HCT116 (cell line): ENCODE data around the gene GRIFIN. TPM values are rescaled to one million over a fixed set of nuclear protein-coding genes. Genes with fewer than 3 reads are reported as not detected.

Experiments
- ATAC-seq: fragments of 200-7000 bp; cut with Tn5 transposase; 2 replicates; pipeline ENCODE4 v1.9.1; 2020; ENCODE audit warnings: mild to moderate bottlenecking, moderate library complexity
- BruUV-seq: library from RNA; stranded (reverse); fragments of 400-500 nt; replicated peaks from 2 replicates; lab custom pipeline; 2021; lab: Mats Ljungman, UMichigan
- CTCF ChIA-PET: fragments of 300-600 bp; sonication (Branson Sonifier 250); formaldehyde crosslinking; loops from one replicate; lab custom pipeline; 2021; ENCODE audit warnings: antibody characterized with exemption; lab: Charles Lee
- POLR2A ChIA-PET: fragments of 300-600, 350-600 bp; sonication (Branson Sonifier 250); formaldehyde crosslinking; loops from one replicate; lab custom pipeline; 2021; ENCODE audit warnings: antibody characterized with exemption; lab: Charles Lee
- RAD21 ChIA-PET, 2 experiments: fragments of 300-600 bp; sonication (Branson Sonifier 250); formaldehyde crosslinking; loops; one replicate each; lab custom pipeline; 2023; ENCODE audit warnings: low total read pairs in 2 of 2; ENCODE audit not compliant: uncharacterized antibody in 2 of 2, unreplicated experiment in 2 of 2, low non-redundant PET in 1 of 2; lab: Charles Lee
- DNase-seq: peaks from one replicate; pipeline ENCODE4 v3.0.0-alpha.2; 2010; ENCODE audit warnings: low read depth, low spot score
- H2AFZ ChIP-seq: fragments of 200-600 bp; shearing (Covaris generic), sonication (generic); 2 replicates; pipeline ENCODE4 v1.6.1; 2017; ENCODE audit warnings: low read depth, mixed run types, mixed read lengths, antibody characterized with exemption, low read length; ENCODE audit not compliant: poor library complexity, severe bottlenecking
- H3K27ac ChIP-seq: 2 replicates; pipeline ENCODE4 v1.5.1; 2012; ENCODE audit warnings: low read depth, low read length
- H3K27me3 ChIP-seq: fragments of 200-600 bp; sonication (generic); 2 replicates; pipeline ENCODE4 v1.6.1; 2016; ENCODE audit warnings: mixed run types, low read length, mixed read lengths; ENCODE audit not compliant: insufficient read depth
- H3K36me3 ChIP-seq, 2 experiments: fragments of 200-500 bp in 1 of 2; fragments of 200-600 bp in 1 of 2; sonication (Bioruptor generic) in 1 of 2; sonication (generic) in 1 of 2; 2 replicates each; pipeline versions ENCODE4 v1.5.1 to v1.6.1; 2014 to 2016; ENCODE audit warnings: low read length in 2 of 2, inconsistent platforms in 1 of 2, mixed read lengths in 1 of 2, mixed run types in 1 of 2; ENCODE audit not compliant: insufficient read depth in 2 of 2, control insufficient read depth in 1 of 2
- H3K4me1 ChIP-seq, 2 experiments: fragments of 200-600 bp in 1 of 2; sonication (generic) in 1 of 2; 2 replicates each; pipeline versions ENCODE4 v1.5.1 to v1.6.1; 2012 to 2017; ENCODE audit warnings: low read length in 2 of 2, inconsistent platforms in 1 of 2, mild to moderate bottlenecking in 1 of 2, mixed read lengths in 1 of 2, mixed run types in 1 of 2, moderate library complexity in 1 of 2; ENCODE audit not compliant: insufficient read depth in 2 of 2, control insufficient read depth in 1 of 2
- H3K4me2 ChIP-seq: fragments of 200-600 bp; sonication (generic); 2 replicates; pipeline ENCODE4 v1.6.1; 2017; ENCODE audit warnings: mixed run types, low read length, mixed read lengths
- H3K4me3 ChIP-seq, 2 experiments: fragments of 200-600 bp in 1 of 2; sonication (generic) in 1 of 2; replicated peaks in 1 of 2; 2 replicates each; pipeline ENCODE4 v1.5.1; 2011 to 2016; ENCODE audit warnings: low read length in 2 of 2, control low read depth in 1 of 2, low read depth in 1 of 2, mild to moderate bottlenecking in 1 of 2, mixed read lengths in 1 of 2, mixed run types in 1 of 2
- H3K79me2 ChIP-seq: fragments of 200-600 bp; sonication (generic); 2 replicates; pipeline ENCODE4 v1.6.1; 2017; ENCODE audit warnings: mild to moderate bottlenecking, mixed run types, low read length, moderate library complexity, mixed read lengths; ENCODE audit not compliant: insufficient read depth
- H3K9ac ChIP-seq: fragments of 200-600 bp; sonication (generic); 2 replicates; pipeline ENCODE4 v1.6.1; 2016; ENCODE audit warnings: low read length, mixed read lengths
- H3K9me2 ChIP-seq: fragments of 200-600 bp; sonication (generic), shearing (Covaris generic); 2 replicates; pipeline ENCODE4 v1.6.1; 2017; ENCODE audit warnings: mixed run types, mild to moderate bottlenecking, moderate library complexity; ENCODE audit not compliant: insufficient read depth
- H3K9me3 ChIP-seq, 2 experiments: fragments of 200-500 bp in 1 of 2; fragments of 200-600 bp in 1 of 2; sonication (Bioruptor generic) in 1 of 2; sonication (generic) in 1 of 2; 2 replicates each; pipeline ENCODE4 v1.6.1; 2014 to 2017; ENCODE audit warnings: low read length in 2 of 2, mixed read lengths in 2 of 2, inconsistent platforms in 1 of 2, low read depth in 1 of 2, mild to moderate bottlenecking in 1 of 2, mixed run types in 1 of 2, moderate library complexity in 1 of 2; ENCODE audit not compliant: control insufficient read depth in 1 of 2, insufficient read depth in 1 of 2
- H4K20me1 ChIP-seq: fragments of 200-600 bp; sonication (generic), shearing (Covaris generic); 2 replicates; pipeline ENCODE4 v1.6.1; 2017; ENCODE audit warnings: mixed run types, mild to moderate bottlenecking, moderate library complexity; ENCODE audit not compliant: insufficient read depth
- ATF3 ChIP-seq: IDR thresholded peaks from 2 replicates; pipeline ENCODE4 v1.6.1; 2012
- CTCF ChIP-seq, 3 experiments: fragments of 200-600 bp in 1 of 3; sonication (generic) in 1 of 3; IDR thresholded peaks in 2 of 3; conservative IDR thresholded peaks in 1 of 3; 2 replicates each; pipeline ENCODE4 v1.5.1; 2012 to 2017; ENCODE audit warnings: low read depth in 2 of 3, low read length in 2 of 3, antibody characterized with exemption in 1 of 3, borderline replicate concordance in 1 of 3, control low read depth in 1 of 3, mild to moderate bottlenecking in 1 of 3, mixed read lengths in 1 of 3, mixed run types in 1 of 3, moderate library complexity in 1 of 3; ENCODE audit not compliant: insufficient read depth in 1 of 3
- ELF1 ChIP-seq: IDR thresholded peaks from 2 replicates; pipeline ENCODE4 v1.6.1; 2012; ENCODE audit warnings: low read depth, borderline replicate concordance
- EZH2 ChIP-seq: fragments of 200-600 bp; sonication (generic); IDR thresholded peaks from 2 replicates; pipeline ENCODE4 v1.6.1; 2017; ENCODE audit warnings: antibody characterized with exemption, mixed run types
- JUND ChIP-seq: IDR thresholded peaks from 2 replicates; pipeline ENCODE4 v1.6.1; 2012
- MAX ChIP-seq: IDR thresholded peaks from 2 replicates; pipeline ENCODE4 v1.6.1; 2012
- POLR2A ChIP-seq: IDR thresholded peaks from 2 replicates; pipeline ENCODE4 v1.7.0; 2011; ENCODE audit warnings: borderline replicate concordance; ENCODE audit not compliant: insufficient read depth, insufficient read length; ENCODE audit errors: extremely low read depth
- POLR2AphosphoS5 ChIP-seq: IDR thresholded peaks from 2 replicates; pipeline ENCODE4 v1.6.1; 2011; ENCODE audit warnings: mild to moderate bottlenecking, low read depth, low read length, moderate library complexity
- REST ChIP-seq: IDR thresholded peaks from 2 replicates; pipeline ENCODE4 v1.6.1; 2012; ENCODE audit warnings: low read depth
- TCF7L2 ChIP-seq: IDR thresholded peaks from 2 replicates; pipeline ENCODE4 v1.7.0; 2011; ENCODE audit warnings: borderline replicate concordance, inconsistent platforms; ENCODE audit not compliant: insufficient read depth, insufficient read length; ENCODE audit errors: extremely low read depth
- YY1 ChIP-seq: IDR thresholded peaks from 2 replicates; pipeline ENCODE4 v1.6.1; 2011; ENCODE audit warnings: low read length, low read depth, moderate library complexity, mild to moderate bottlenecking; ENCODE audit not compliant: insufficient replicate concordance; ENCODE audit errors: extremely low read depth
- intact Hi-C: fragments of 100-400 bp; cut with micrococcal nuclease; formaldehyde crosslinking; loops from 2 replicates; pipeline ENCODE4 v1.10.0; 2022
- total RNA-seq: library from RNA; stranded (reverse); gene quantifications from one replicate; pipeline ENCODE4 v1.2.1, GENCODE V29; 2021; ENCODE audit not compliant: unreplicated experiment

Gene GRIFIN
- total RNA-seq, 1 experiment from 2014 or later: not detected

GRCh38 chr7:2438186-2438585 is 38.0 kb downstream of the GRIFIN start:
- Histone ChIP-seq H2AFZ (no peak overlapping the region), H3K79me2 (no peaks in the 10 kb centered on the region), H3K9ac (no peak overlapping the region), H4K20me1 (no peaks in the 10 kb centered on the region), H3K36me3 (no peaks in the 10 kb centered on the region), H3K27me3 (no peaks in the 10 kb centered on the region), H3K4me3 (no peak overlapping the region), H3K27ac (no peak overlapping the region), H3K4me2 (no peak overlapping the region), H3K9me3 (no peaks in the 10 kb centered on the region), H3K4me1 (no peaks in the 10 kb centered on the region), H3K9me2 (no peaks in the 10 kb centered on the region)
- TF ChIP-seq YY1 (no peak), MAX (no peak), TCF7L2 (no peak), ATF3 (no peak), ELF1 (no peak), EZH2 (no peak), POLR2AphosphoS5 (no peak), REST (no peak), CTCF (IDR thresholded peaks at IDR 0.05 in 2 of 3, conservative IDR thresholded peaks at IDR 0.05 in 1 of 3; ENCODE audit: borderline replicate concordance in 1 of 3, insufficient read depth in 1 of 3, low read depth in 2 of 3, low read length in 2 of 3) (no peak), JUND (no peak), POLR2A (no peak)
- no TSS peak for BruUV-seq
- intact Hi-C loops: no loop called here
- ATAC-seq (no peak), DNase-seq (no peak)
- ChIA-PET POLR2A (no interaction called here), CTCF (no interaction called here), RAD21 (no interaction called here)
